IMR-90 (cell line): Measurements from ENCODE around the gene NUBPL.

Experiments used
- CEBPB ChIP-seq: IDR thresholded peaks from 2 replicates; pipeline ENCODE4 v1.6.1; 2012; ENCODE audit warnings: low read depth, low read length, improper control_type of control experiment
- CHD1 ChIP-seq: IDR thresholded peaks from 2 replicates; pipeline ENCODE4 v1.6.1; 2012; ENCODE audit warnings: low read depth, low read length, improper control_type of control experiment
- CTCF ChIP-seq: conservative IDR thresholded peaks from 2 replicates; pipeline ENCODE4 v1.5.1; 2012; ENCODE audit warnings: mild to moderate bottlenecking, low read depth, low read length, improper control_type of control experiment
- ELK1 ChIP-seq: fragments of 150-350 bp; IDR thresholded peaks from 2 replicates; pipeline ENCODE4 v1.6.1; 2016; ENCODE audit warnings: low read depth, mild to moderate bottlenecking, low read length, moderate library complexity, borderline replicate concordance
- FOS ChIP-seq: fragments of 150-350 bp; IDR thresholded peaks from 2 replicates; pipeline ENCODE4 v1.6.1; 2016; ENCODE audit warnings: low read depth, low read length
- MAFK ChIP-seq: IDR thresholded peaks from 2 replicates; pipeline ENCODE4 v1.6.1; 2012; ENCODE audit warnings: low read depth, low read length, improper control_type of control experiment
- MAZ ChIP-seq: IDR thresholded peaks from 2 replicates; pipeline ENCODE4 v1.6.1; 2012; ENCODE audit warnings: low read depth, mild to moderate bottlenecking, low read length, improper control_type of control experiment, moderate library complexity, borderline replicate concordance
- MXI1 ChIP-seq: IDR thresholded peaks from 2 replicates; pipeline ENCODE4 v1.6.1; 2012; ENCODE audit warnings: low read depth, mild to moderate bottlenecking, low read length, moderate library complexity, borderline replicate concordance
- POLR2A ChIP-seq: IDR thresholded peaks from 2 replicates; pipeline ENCODE4 v1.6.1; 2012; ENCODE audit warnings: mild to moderate bottlenecking, low read depth, low read length
- RAD21 ChIP-seq: IDR thresholded peaks from 2 replicates; pipeline ENCODE4 v1.6.1; 2012; ENCODE audit warnings: low read length, improper control_type of control experiment
- RFX5 ChIP-seq: IDR thresholded peaks from 2 replicates; pipeline ENCODE4 v1.8.0; 2012; ENCODE audit warnings: low read depth, mild to moderate bottlenecking, low read length, moderate library complexity
- SMC3 ChIP-seq: fragments of 150-350 bp; IDR thresholded peaks from 2 replicates; pipeline ENCODE4 v1.6.1; 2016; ENCODE audit warnings: low read depth, mild to moderate bottlenecking, antibody characterized with exemption, low read length, moderate library complexity
- USF2 ChIP-seq: fragments of 150-350 bp; IDR thresholded peaks from 2 replicates; pipeline ENCODE4 v1.6.1; 2017; ENCODE audit warnings: mild to moderate bottlenecking, antibody characterized with exemption, low read length, low read depth

DNA sequence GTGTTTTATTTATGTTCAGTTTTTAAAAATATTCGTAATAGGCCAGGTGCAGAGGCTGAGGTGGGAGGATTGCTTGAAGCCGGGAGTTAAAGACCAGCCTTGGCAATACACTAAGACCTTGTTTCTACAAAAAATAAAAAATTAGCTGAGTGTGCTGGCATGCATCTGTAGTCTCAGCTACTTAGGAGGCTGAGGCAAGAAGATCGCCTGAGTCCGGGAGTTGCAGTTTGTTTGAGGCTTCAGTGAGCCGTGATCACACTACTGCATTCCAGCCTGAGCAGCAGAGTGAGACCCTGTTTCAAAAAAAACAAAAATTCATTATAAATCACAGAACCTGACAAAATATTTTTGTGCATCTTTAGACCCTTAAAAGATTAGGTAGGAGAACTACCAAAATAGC lies 275.8 kb downstream of the NUBPL start:
- no peak for TF ChIP-seq POLR2A
- no peak for TF ChIP-seq MXI1
- no peak for TF ChIP-seq USF2
- no peak for TF ChIP-seq RAD21
- no peak for TF ChIP-seq CTCF
- no peak for TF ChIP-seq CHD1
- TF ChIP-seq SMC3: no peak
- TF ChIP-seq RFX5: no peak
- no peak for TF ChIP-seq MAZ
- TF ChIP-seq MAFK: no peak
- no peak for TF ChIP-seq FOS
- no peak for TF ChIP-seq ELK1
- no peak for TF ChIP-seq CEBPB
